SK-N-MC (cell line): ENCODE measurements around the gene CDH23.

Experiments
- EZH2 ChIP-seq: fragments of 200-600 bp; sonication (generic); IDR thresholded peaks from one replicate; pipeline ENCODE4 v1.6.1; 2017; ENCODE audit warnings: antibody characterized with exemption
- FOXP2 ChIP-seq: optimal IDR thresholded peaks from 2 replicates; pipeline ENCODE3; 2011; ENCODE audit warnings: mild to moderate bottlenecking, moderate library complexity; ENCODE audit not compliant: insufficient read depth; ENCODE audit errors: extremely low read length, control extremely low read depth
- POLR2AphosphoS5 ChIP-seq: IDR thresholded peaks from 2 replicates; pipeline ENCODE4 v1.6.1; 2012; ENCODE audit warnings: mild to moderate bottlenecking, low read depth, low read length, borderline replicate concordance

DNA sequence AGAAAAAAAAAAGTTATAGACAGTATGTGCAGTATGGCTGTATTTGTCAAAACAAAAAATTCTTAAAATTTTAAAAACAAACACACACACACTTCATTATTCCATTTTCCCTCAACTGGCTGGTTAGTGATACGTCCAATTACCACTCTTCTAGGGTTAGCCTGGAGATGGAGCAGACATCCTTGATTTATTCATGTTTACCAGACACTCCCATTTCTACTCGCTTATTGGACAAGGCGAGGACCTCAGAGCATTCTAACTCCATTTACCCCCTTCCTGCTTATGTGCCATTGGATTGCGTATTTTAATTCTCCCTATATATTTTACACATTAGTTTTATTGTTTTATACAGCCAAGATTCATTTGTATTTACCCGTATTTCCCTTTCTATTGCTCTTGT is 8.5 kb upstream of the CDH23 start:
- TF ChIP-seq POLR2AphosphoS5 (no peak), EZH2 (no peak), FOXP2 (no peak)
